GM12878 (cell line): ENCODE results near the gene MYO1E.

Experiments used
- BCL11A ChIP-seq: IDR thresholded peaks from 2 replicates; pipeline ENCODE4 v1.6.1; 2011; ENCODE audit warnings: low read depth, low read length
- BRCA1 ChIP-seq: IDR thresholded peaks from 2 replicates; pipeline ENCODE4 v1.6.1; 2011; ENCODE audit warnings: low read depth, low read length, improper control_type of control experiment
- CBX5 ChIP-seq: sonication (generic); IDR thresholded peaks from 2 replicates; pipeline ENCODE4 v1.6.1; 2016; ENCODE audit warnings: low read depth, moderate library complexity, mild to moderate bottlenecking, inconsistent platforms
- GABPA ChIP-seq: IDR thresholded peaks from 2 replicates; pipeline ENCODE4 v1.6.1; 2014; ENCODE audit warnings: antibody characterized with exemption, low read depth, mild to moderate bottlenecking, inconsistent platforms
- SIX5 ChIP-seq: IDR thresholded peaks from 2 replicates; pipeline ENCODE4 v1.6.1; 2011; ENCODE audit warnings: mild to moderate bottlenecking, low read depth, low read length, moderate library complexity; ENCODE audit not compliant: severe bottlenecking
- SMARCA5 ChIP-seq: fragments of 450-650 bp; IDR thresholded peaks from 2 replicates; pipeline ENCODE4 v1.6.1; 2017; ENCODE audit warnings: mild to moderate bottlenecking
- TF ChIP-seq, protein P1 (sequence below), 3 experiments: IDR thresholded peaks in 2 of 3; conservative IDR thresholded peaks in 1 of 3; 2 replicates each; pipeline ENCODE4 v1.5.1; 2011; ENCODE audit warnings: low read depth in 3 of 3, low read length in 3 of 3, mild to moderate bottlenecking in 3 of 3, control low read depth in 2 of 3, moderate library complexity in 2 of 3, inconsistent platforms in 1 of 3, mixed read lengths in 1 of 3; ENCODE audit not compliant: control insufficient read depth in 2 of 3, insufficient read depth in 1 of 3; ENCODE audit errors: extremely low read depth in 1 of 3
- TF ChIP-seq, protein P2 (sequence below): fragments of 450-650 bp; IDR thresholded peaks from 2 replicates; pipeline ENCODE4 v1.6.1; 2018; ENCODE audit warnings: borderline replicate concordance, mild to moderate bottlenecking; ENCODE audit not compliant: partially characterized antibody
- TF ChIP-seq, protein P3 (sequence below): fragments of 450-650 bp; IDR thresholded peaks from 2 replicates; pipeline ENCODE4 v1.6.1; 2017; ENCODE audit warnings: mild to moderate bottlenecking, moderate library complexity

DNA sequence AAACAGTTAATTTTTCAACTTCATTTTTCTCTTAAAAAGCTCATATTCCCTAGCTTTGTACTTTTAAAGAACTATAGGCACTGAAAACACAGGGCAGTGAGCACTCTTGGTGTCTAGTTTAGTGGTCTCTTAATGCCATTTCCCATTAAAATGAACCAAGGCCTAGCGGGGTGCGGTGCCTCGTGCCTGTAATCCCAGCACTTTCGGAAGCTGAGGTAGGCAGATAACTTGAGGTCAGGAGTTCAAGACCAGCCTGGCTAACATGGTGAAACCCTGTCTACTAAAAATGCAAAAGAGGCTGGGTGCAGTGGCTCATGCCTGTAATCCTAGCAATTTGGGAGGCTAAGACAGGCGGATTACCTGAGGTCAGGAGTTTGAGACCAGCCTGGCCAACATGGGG, 120.5 kb downstream of the MYO1E start:
- TF ChIP-seq SIX5 (no peak), SMARCA5 (no peak), BRCA1 (no peak), BCL11A (no peak), GABPA (no peak), CBX5 (no peak)
- TF ChIP-seq, protein P1, sequence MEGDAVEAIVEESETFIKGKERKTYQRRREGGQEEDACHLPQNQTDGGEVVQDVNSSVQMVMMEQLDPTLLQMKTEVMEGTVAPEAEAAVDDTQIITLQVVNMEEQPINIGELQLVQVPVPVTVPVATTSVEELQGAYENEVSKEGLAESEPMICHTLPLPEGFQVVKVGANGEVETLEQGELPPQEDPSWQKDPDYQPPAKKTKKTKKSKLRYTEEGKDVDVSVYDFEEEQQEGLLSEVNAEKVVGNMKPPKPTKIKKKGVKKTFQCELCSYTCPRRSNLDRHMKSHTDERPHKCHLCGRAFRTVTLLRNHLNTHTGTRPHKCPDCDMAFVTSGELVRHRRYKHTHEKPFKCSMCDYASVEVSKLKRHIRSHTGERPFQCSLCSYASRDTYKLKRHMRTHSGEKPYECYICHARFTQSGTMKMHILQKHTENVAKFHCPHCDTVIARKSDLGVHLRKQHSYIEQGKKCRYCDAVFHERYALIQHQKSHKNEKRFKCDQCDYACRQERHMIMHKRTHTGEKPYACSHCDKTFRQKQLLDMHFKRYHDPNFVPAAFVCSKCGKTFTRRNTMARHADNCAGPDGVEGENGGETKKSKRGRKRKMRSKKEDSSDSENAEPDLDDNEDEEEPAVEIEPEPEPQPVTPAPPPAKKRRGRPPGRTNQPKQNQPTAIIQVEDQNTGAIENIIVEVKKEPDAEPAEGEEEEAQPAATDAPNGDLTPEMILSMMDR (IDR thresholded peaks at IDR 0.05 in 2 of 3, conservative IDR thresholded peaks at IDR 0.05 in 1 of 3; ENCODE audit: control insufficient read depth in 2 of 3, extremely low read depth in 1 of 3, insufficient read depth in 1 of 3, low read depth in 3 of 3, low read length in 3 of 3), result no peak
- TF ChIP-seq, protein P2, sequence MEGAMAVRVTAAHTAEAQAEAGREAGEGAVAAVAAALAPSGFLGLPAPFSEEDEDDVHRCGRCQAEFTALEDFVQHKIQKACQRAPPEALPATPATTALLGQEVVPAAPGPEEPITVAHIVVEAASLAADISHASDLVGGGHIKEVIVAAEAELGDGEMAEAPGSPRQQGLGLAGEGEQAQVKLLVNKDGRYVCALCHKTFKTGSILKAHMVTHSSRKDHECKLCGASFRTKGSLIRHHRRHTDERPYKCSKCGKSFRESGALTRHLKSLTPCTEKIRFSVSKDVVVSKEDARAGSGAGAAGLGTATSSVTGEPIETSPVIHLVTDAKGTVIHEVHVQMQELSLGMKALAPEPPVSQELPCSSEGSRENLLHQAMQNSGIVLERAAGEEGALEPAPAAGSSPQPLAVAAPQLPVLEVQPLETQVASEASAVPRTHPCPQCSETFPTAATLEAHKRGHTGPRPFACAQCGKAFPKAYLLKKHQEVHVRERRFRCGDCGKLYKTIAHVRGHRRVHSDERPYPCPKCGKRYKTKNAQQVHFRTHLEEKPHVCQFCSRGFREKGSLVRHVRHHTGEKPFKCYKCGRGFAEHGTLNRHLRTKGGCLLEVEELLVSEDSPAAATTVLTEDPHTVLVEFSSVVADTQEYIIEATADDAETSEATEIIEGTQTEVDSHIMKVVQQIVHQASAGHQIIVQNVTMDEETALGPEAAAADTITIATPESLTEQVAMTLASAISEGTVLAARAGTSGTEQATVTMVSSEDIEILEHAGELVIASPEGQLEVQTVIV, result no peak
- TF ChIP-seq, protein P3, sequence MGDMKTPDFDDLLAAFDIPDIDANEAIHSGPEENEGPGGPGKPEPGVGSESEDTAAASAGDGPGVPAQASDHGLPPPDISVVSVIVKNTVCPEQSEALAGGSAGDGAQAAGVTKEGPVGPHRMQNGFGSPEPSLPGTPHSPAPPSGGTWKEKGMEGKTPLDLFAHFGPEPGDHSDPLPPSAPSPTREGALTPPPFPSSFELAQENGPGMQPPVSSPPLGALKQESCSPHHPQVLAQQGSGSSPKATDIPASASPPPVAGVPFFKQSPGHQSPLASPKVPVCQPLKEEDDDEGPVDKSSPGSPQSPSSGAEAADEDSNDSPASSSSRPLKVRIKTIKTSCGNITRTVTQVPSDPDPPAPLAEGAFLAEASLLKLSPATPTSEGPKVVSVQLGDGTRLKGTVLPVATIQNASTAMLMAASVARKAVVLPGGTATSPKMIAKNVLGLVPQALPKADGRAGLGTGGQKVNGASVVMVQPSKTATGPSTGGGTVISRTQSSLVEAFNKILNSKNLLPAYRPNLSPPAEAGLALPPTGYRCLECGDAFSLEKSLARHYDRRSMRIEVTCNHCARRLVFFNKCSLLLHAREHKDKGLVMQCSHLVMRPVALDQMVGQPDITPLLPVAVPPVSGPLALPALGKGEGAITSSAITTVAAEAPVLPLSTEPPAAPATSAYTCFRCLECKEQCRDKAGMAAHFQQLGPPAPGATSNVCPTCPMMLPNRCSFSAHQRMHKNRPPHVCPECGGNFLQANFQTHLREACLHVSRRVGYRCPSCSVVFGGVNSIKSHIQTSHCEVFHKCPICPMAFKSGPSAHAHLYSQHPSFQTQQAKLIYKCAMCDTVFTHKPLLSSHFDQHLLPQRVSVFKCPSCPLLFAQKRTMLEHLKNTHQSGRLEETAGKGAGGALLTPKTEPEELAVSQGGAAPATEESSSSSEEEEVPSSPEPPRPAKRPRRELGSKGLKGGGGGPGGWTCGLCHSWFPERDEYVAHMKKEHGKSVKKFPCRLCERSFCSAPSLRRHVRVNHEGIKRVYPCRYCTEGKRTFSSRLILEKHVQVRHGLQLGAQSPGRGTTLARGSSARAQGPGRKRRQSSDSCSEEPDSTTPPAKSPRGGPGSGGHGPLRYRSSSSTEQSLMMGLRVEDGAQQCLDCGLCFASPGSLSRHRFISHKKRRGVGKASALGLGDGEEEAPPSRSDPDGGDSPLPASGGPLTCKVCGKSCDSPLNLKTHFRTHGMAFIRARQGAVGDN, result 0 out of 2 replicates have a peak, but pooled peaks have one; percentile 28
